HCT116 (cell line): ENCODE data around the gene SCD5. TPM values are rescaled to one million over a fixed set of nuclear protein-coding genes. Genes with fewer than 3 reads are reported as not detected.

ENCODE experiments used
- ATAC-seq: fragments of 200-7000 bp; cut with Tn5 transposase; 2 replicates; pipeline ENCODE4 v1.9.1; 2020; ENCODE audit warnings: mild to moderate bottlenecking, moderate library complexity
- BruUV-seq: library from RNA; stranded (reverse); fragments of 400-500 nt; replicated peaks from 2 replicates; lab custom pipeline; 2021; lab: Mats Ljungman, UMichigan
- CTCF ChIA-PET: fragments of 300-600 bp; sonication (Branson Sonifier 250); formaldehyde crosslinking; loops from one replicate; lab custom pipeline; 2021; ENCODE audit warnings: antibody characterized with exemption; lab: Charles Lee
- POLR2A ChIA-PET: fragments of 300-600, 350-600 bp; sonication (Branson Sonifier 250); formaldehyde crosslinking; loops from one replicate; lab custom pipeline; 2021; ENCODE audit warnings: antibody characterized with exemption; lab: Charles Lee
- RAD21 ChIA-PET, 2 experiments: fragments of 300-600 bp; sonication (Branson Sonifier 250); formaldehyde crosslinking; loops; one replicate each; lab custom pipeline; 2023; ENCODE audit warnings: low total read pairs in 2 of 2; ENCODE audit not compliant: uncharacterized antibody in 2 of 2, unreplicated experiment in 2 of 2, low non-redundant PET in 1 of 2; lab: Charles Lee
- DNase-seq: peaks from one replicate; pipeline ENCODE4 v3.0.0-alpha.2; 2010; ENCODE audit warnings: low read depth, low spot score
- H2AFZ ChIP-seq: fragments of 200-600 bp; shearing (Covaris generic), sonication (generic); 2 replicates; pipeline ENCODE4 v1.6.1; 2017; ENCODE audit warnings: low read depth, mixed run types, mixed read lengths, antibody characterized with exemption, low read length; ENCODE audit not compliant: poor library complexity, severe bottlenecking
- H3K27ac ChIP-seq: 2 replicates; pipeline ENCODE4 v1.5.1; 2012; ENCODE audit warnings: low read depth, low read length
- H3K27me3 ChIP-seq: fragments of 200-600 bp; sonication (generic); 2 replicates; pipeline ENCODE4 v1.6.1; 2016; ENCODE audit warnings: mixed run types, low read length, mixed read lengths; ENCODE audit not compliant: insufficient read depth
- H3K36me3 ChIP-seq, 2 experiments: fragments of 200-500 bp in 1 of 2; fragments of 200-600 bp in 1 of 2; sonication (Bioruptor generic) in 1 of 2; sonication (generic) in 1 of 2; 2 replicates each; pipeline versions ENCODE4 v1.5.1 to v1.6.1; 2014 to 2016; ENCODE audit warnings: low read length in 2 of 2, inconsistent platforms in 1 of 2, mixed read lengths in 1 of 2, mixed run types in 1 of 2; ENCODE audit not compliant: insufficient read depth in 2 of 2, control insufficient read depth in 1 of 2
- H3K4me1 ChIP-seq, 2 experiments: fragments of 200-600 bp in 1 of 2; sonication (generic) in 1 of 2; 2 replicates each; pipeline versions ENCODE4 v1.5.1 to v1.6.1; 2012 to 2017; ENCODE audit warnings: low read length in 2 of 2, inconsistent platforms in 1 of 2, mild to moderate bottlenecking in 1 of 2, mixed read lengths in 1 of 2, mixed run types in 1 of 2, moderate library complexity in 1 of 2; ENCODE audit not compliant: insufficient read depth in 2 of 2, control insufficient read depth in 1 of 2
- H3K4me2 ChIP-seq: fragments of 200-600 bp; sonication (generic); 2 replicates; pipeline ENCODE4 v1.6.1; 2017; ENCODE audit warnings: mixed run types, low read length, mixed read lengths
- H3K4me3 ChIP-seq, 2 experiments: fragments of 200-600 bp in 1 of 2; sonication (generic) in 1 of 2; replicated peaks in 1 of 2; 2 replicates each; pipeline ENCODE4 v1.5.1; 2011 to 2016; ENCODE audit warnings: low read length in 2 of 2, control low read depth in 1 of 2, low read depth in 1 of 2, mild to moderate bottlenecking in 1 of 2, mixed read lengths in 1 of 2, mixed run types in 1 of 2
- H3K79me2 ChIP-seq: fragments of 200-600 bp; sonication (generic); 2 replicates; pipeline ENCODE4 v1.6.1; 2017; ENCODE audit warnings: mild to moderate bottlenecking, mixed run types, low read length, moderate library complexity, mixed read lengths; ENCODE audit not compliant: insufficient read depth
- H3K9ac ChIP-seq: fragments of 200-600 bp; sonication (generic); 2 replicates; pipeline ENCODE4 v1.6.1; 2016; ENCODE audit warnings: low read length, mixed read lengths
- H3K9me2 ChIP-seq: fragments of 200-600 bp; sonication (generic), shearing (Covaris generic); 2 replicates; pipeline ENCODE4 v1.6.1; 2017; ENCODE audit warnings: mixed run types, mild to moderate bottlenecking, moderate library complexity; ENCODE audit not compliant: insufficient read depth
- H3K9me3 ChIP-seq, 2 experiments: fragments of 200-500 bp in 1 of 2; fragments of 200-600 bp in 1 of 2; sonication (Bioruptor generic) in 1 of 2; sonication (generic) in 1 of 2; 2 replicates each; pipeline ENCODE4 v1.6.1; 2014 to 2017; ENCODE audit warnings: low read length in 2 of 2, mixed read lengths in 2 of 2, inconsistent platforms in 1 of 2, low read depth in 1 of 2, mild to moderate bottlenecking in 1 of 2, mixed run types in 1 of 2, moderate library complexity in 1 of 2; ENCODE audit not compliant: control insufficient read depth in 1 of 2, insufficient read depth in 1 of 2
- H4K20me1 ChIP-seq: fragments of 200-600 bp; sonication (generic), shearing (Covaris generic); 2 replicates; pipeline ENCODE4 v1.6.1; 2017; ENCODE audit warnings: mixed run types, mild to moderate bottlenecking, moderate library complexity; ENCODE audit not compliant: insufficient read depth
- CEBPB ChIP-seq: IDR thresholded peaks from 2 replicates; pipeline ENCODE4 v1.6.1; 2012; ENCODE audit warnings: low read depth
- EGR1 ChIP-seq: IDR thresholded peaks from 2 replicates; pipeline ENCODE4 v1.6.1; 2012; ENCODE audit warnings: low read depth
- ELF1 ChIP-seq: IDR thresholded peaks from 2 replicates; pipeline ENCODE4 v1.6.1; 2012; ENCODE audit warnings: low read depth, borderline replicate concordance
- EZH2 ChIP-seq: fragments of 200-600 bp; sonication (generic); IDR thresholded peaks from 2 replicates; pipeline ENCODE4 v1.6.1; 2017; ENCODE audit warnings: antibody characterized with exemption, mixed run types
- FOSL1 ChIP-seq: IDR thresholded peaks from 2 replicates; pipeline ENCODE4 v1.6.1; 2012; ENCODE audit warnings: low read depth
- JUND ChIP-seq: IDR thresholded peaks from 2 replicates; pipeline ENCODE4 v1.6.1; 2012
- POLR2A ChIP-seq: IDR thresholded peaks from 2 replicates; pipeline ENCODE4 v1.7.0; 2011; ENCODE audit warnings: borderline replicate concordance; ENCODE audit not compliant: insufficient read depth, insufficient read length; ENCODE audit errors: extremely low read depth
- SIN3A ChIP-seq: IDR thresholded peaks from 2 replicates; pipeline ENCODE4 v1.6.1; 2012; ENCODE audit warnings: low read depth
- SP1 ChIP-seq: IDR thresholded peaks from 2 replicates; pipeline ENCODE4 v1.6.1; 2012; ENCODE audit warnings: low read depth
- SRF ChIP-seq: IDR thresholded peaks from 2 replicates; pipeline ENCODE4 v1.6.1; 2012; ENCODE audit warnings: low read depth
- TCF7L2 ChIP-seq: IDR thresholded peaks from 2 replicates; pipeline ENCODE4 v1.7.0; 2011; ENCODE audit warnings: borderline replicate concordance, inconsistent platforms; ENCODE audit not compliant: insufficient read depth, insufficient read length; ENCODE audit errors: extremely low read depth
- YY1 ChIP-seq: IDR thresholded peaks from 2 replicates; pipeline ENCODE4 v1.6.1; 2011; ENCODE audit warnings: low read length, low read depth, moderate library complexity, mild to moderate bottlenecking; ENCODE audit not compliant: insufficient replicate concordance; ENCODE audit errors: extremely low read depth
- ZFX ChIP-seq: fragments of 450-650 bp; IDR thresholded peaks from 2 replicates; pipeline ENCODE4 v1.6.1; 2017
- ZNF274 ChIP-seq: fragments of 200-500 bp; sonication (Bioruptor generic); IDR thresholded peaks from 2 replicates; pipeline ENCODE4 v1.6.1; 2014; ENCODE audit warnings: mild to moderate bottlenecking, low read depth, low read length, inconsistent platforms
- intact Hi-C: fragments of 100-400 bp; cut with micrococcal nuclease; formaldehyde crosslinking; loops from 2 replicates; pipeline ENCODE4 v1.10.0; 2022
- total RNA-seq: library from RNA; stranded (reverse); gene quantifications from one replicate; pipeline ENCODE4 v1.2.1, GENCODE V29; 2021; ENCODE audit not compliant: unreplicated experiment
- TF ChIP-seq, protein P1 (sequence below): IDR thresholded peaks from 2 replicates; pipeline ENCODE4 v1.6.1; 2011; ENCODE audit warnings: mild to moderate bottlenecking, low read length, moderate library complexity; ENCODE audit not compliant: insufficient replicate concordance; ENCODE audit errors: extremely low read depth
- TF ChIP-seq, protein P2 (sequence below): IDR thresholded peaks from 2 replicates; pipeline ENCODE4 v1.6.1; 2012; ENCODE audit warnings: low read depth
- TF ChIP-seq, protein P3 (sequence below): IDR thresholded peaks from 2 replicates; pipeline ENCODE4 v1.6.1; 2012
- TF ChIP-seq, protein P4 (sequence below), 3 experiments: fragments of 200-600 bp in 1 of 3; sonication (generic) in 1 of 3; IDR thresholded peaks in 2 of 3; conservative IDR thresholded peaks in 1 of 3; 2 replicates each; pipeline ENCODE4 v1.5.1; 2012 to 2017; ENCODE audit warnings: low read depth in 2 of 3, low read length in 2 of 3, antibody characterized with exemption in 1 of 3, borderline replicate concordance in 1 of 3, control low read depth in 1 of 3, mild to moderate bottlenecking in 1 of 3, mixed read lengths in 1 of 3, mixed run types in 1 of 3, moderate library complexity in 1 of 3; ENCODE audit not compliant: insufficient read depth in 1 of 3

SCD5 gene
- total RNA-seq, 1 experiment from 2014 or later: 21.7 TPM

DNA sequence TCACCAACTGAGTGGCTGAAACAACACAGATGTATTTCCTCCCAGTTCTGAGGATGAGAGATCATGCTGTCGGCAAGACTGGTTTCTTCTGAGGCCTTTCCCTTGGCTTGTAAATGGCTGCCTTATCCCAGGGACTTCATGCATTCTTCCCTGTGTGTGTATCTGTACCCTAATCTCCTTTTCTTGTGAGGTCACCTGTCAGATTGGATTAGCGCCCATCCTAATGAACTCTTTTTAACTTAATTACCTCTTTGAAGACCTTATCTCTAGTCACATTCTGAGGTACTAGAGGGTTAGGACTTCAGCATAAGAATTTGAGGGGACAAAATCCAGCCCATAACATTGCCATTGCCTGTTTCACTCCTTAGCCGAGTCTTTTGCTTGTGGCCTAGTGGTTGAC lies 177.3 kb downstream of the SCD5 start:
- CTCF ChIA-PET: no interaction called here
- H3K9me3 ChIP-seq: no peaks in the 10 kb centered on the region
- H3K4me2 ChIP-seq: no peak overlapping the region
- H3K27me3 ChIP-seq: 0 out of 2 replicates have a peak, but pooled peaks cover 5% of the 10 kb centered on the region
- H4K20me1 ChIP-seq: no peaks in the 10 kb centered on the region
- DNase-seq (no peak), ATAC-seq (no peak)
- TF ChIP-seq, protein P1, sequence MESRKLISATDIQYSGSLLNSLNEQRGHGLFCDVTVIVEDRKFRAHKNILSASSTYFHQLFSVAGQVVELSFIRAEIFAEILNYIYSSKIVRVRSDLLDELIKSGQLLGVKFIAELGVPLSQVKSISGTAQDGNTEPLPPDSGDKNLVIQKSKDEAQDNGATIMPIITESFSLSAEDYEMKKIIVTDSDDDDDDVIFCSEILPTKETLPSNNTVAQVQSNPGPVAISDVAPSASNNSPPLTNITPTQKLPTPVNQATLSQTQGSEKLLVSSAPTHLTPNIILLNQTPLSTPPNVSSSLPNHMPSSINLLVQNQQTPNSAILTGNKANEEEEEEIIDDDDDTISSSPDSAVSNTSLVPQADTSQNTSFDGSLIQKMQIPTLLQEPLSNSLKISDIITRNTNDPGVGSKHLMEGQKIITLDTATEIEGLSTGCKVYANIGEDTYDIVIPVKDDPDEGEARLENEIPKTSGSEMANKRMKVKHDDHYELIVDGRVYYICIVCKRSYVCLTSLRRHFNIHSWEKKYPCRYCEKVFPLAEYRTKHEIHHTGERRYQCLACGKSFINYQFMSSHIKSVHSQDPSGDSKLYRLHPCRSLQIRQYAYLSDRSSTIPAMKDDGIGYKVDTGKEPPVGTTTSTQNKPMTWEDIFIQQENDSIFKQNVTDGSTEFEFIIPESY: no peak
- TF ChIP-seq EZH2 (no peak), CEBPB (no peak), TCF7L2 (no peak), YY1 (no peak), EGR1 (no peak), ZFX (no peak), SIN3A (no peak), POLR2A (no peak), JUND (no peak), SP1 (no peak), ELF1 (no peak), FOSL1 (no peak), ZNF274 (no peak), SRF (no peak)
- TF ChIP-seq, protein P2, sequence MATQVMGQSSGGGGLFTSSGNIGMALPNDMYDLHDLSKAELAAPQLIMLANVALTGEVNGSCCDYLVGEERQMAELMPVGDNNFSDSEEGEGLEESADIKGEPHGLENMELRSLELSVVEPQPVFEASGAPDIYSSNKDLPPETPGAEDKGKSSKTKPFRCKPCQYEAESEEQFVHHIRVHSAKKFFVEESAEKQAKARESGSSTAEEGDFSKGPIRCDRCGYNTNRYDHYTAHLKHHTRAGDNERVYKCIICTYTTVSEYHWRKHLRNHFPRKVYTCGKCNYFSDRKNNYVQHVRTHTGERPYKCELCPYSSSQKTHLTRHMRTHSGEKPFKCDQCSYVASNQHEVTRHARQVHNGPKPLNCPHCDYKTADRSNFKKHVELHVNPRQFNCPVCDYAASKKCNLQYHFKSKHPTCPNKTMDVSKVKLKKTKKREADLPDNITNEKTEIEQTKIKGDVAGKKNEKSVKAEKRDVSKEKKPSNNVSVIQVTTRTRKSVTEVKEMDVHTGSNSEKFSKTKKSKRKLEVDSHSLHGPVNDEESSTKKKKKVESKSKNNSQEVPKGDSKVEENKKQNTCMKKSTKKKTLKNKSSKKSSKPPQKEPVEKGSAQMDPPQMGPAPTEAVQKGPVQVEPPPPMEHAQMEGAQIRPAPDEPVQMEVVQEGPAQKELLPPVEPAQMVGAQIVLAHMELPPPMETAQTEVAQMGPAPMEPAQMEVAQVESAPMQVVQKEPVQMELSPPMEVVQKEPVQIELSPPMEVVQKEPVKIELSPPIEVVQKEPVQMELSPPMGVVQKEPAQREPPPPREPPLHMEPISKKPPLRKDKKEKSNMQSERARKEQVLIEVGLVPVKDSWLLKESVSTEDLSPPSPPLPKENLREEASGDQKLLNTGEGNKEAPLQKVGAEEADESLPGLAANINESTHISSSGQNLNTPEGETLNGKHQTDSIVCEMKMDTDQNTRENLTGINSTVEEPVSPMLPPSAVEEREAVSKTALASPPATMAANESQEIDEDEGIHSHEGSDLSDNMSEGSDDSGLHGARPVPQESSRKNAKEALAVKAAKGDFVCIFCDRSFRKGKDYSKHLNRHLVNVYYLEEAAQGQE: no peak
- TF ChIP-seq, protein P3, sequence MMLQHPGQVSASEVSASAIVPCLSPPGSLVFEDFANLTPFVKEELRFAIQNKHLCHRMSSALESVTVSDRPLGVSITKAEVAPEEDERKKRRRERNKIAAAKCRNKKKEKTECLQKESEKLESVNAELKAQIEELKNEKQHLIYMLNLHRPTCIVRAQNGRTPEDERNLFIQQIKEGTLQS: no peak
- TF ChIP-seq, protein P4, sequence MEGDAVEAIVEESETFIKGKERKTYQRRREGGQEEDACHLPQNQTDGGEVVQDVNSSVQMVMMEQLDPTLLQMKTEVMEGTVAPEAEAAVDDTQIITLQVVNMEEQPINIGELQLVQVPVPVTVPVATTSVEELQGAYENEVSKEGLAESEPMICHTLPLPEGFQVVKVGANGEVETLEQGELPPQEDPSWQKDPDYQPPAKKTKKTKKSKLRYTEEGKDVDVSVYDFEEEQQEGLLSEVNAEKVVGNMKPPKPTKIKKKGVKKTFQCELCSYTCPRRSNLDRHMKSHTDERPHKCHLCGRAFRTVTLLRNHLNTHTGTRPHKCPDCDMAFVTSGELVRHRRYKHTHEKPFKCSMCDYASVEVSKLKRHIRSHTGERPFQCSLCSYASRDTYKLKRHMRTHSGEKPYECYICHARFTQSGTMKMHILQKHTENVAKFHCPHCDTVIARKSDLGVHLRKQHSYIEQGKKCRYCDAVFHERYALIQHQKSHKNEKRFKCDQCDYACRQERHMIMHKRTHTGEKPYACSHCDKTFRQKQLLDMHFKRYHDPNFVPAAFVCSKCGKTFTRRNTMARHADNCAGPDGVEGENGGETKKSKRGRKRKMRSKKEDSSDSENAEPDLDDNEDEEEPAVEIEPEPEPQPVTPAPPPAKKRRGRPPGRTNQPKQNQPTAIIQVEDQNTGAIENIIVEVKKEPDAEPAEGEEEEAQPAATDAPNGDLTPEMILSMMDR (IDR thresholded peaks at IDR 0.05 in 2 of 3, conservative IDR thresholded peaks at IDR 0.05 in 1 of 3; ENCODE audit: borderline replicate concordance in 1 of 3, insufficient read depth in 1 of 3, low read depth in 2 of 3, low read length in 2 of 3): no peak
- H3K27ac ChIP-seq: no peak overlapping the region
- POLR2A ChIA-PET: no interaction called here
- no peaks in the 10 kb centered on the region for H3K9me2 ChIP-seq
- no peaks in the 10 kb centered on the region for H3K36me3 ChIP-seq
- no peak overlapping the region for H3K4me3 ChIP-seq
- intact Hi-C loops: no loop called here
- BruUV-seq: no TSS peak
- H3K79me2 ChIP-seq: no peaks in the 10 kb centered on the region
- no peak overlapping the region for H3K9ac ChIP-seq
- RAD21 ChIA-PET: no interaction called here
- H2AFZ ChIP-seq: no peak overlapping the region
- no peaks in the 10 kb centered on the region for H3K4me1 ChIP-seq
